Measurements from ENCODE around the gene SLC28A2. TPM values are rescaled to one million over a fixed set of nuclear protein-coding genes. Genes with fewer than 3 reads are reported as not detected.

Gene SLC28A2
- total RNA-seq, 1 donor, result not detected

- Histone ChIP-seq H3K27ac (ENCODE audit: low read depth, low read length) (no peak overlapping the region), H2AFZ (ENCODE audit: low read length) (no peak overlapping the region), H3K4me2 (ENCODE audit: insufficient read depth, low read length) (no peak overlapping the region), H3K4me3 (ENCODE audit: insufficient read depth, low read length) (no peak overlapping the region), H3K27me3 (ENCODE audit: insufficient read depth, low read length) (peaks cover 3% of the 10 kb centered on the region), H3K4me1 (ENCODE audit: insufficient read depth, low read length) (no peaks in the 10 kb centered on the region), H3K9me3 (ENCODE audit: low read depth, low read length) (no peaks in the 10 kb centered on the region), H3K36me3 (ENCODE audit: insufficient read depth, low read length) (no peaks in the 10 kb centered on the region), H3K79me2 (ENCODE audit: insufficient read depth, low read length) (no peaks in the 10 kb centered on the region), H4K20me1 (ENCODE audit: insufficient read depth, low read length) (no peaks in the 10 kb centered on the region)
- no peak for DNase-seq (ENCODE audit: insufficient read length, low spot score, missing footprints)
- no peak for TF ChIP-seq CTCF (IDR thresholded peaks at IDR 0.05; ENCODE audit: extremely low read depth, low read depth, low read length)
Measured at GRCh38 chr15:45228931-45229330, 23.1 kb upstream of the SLC28A2 start.

- Histone ChIP-seq H3K9me3 (ENCODE audit: low read depth, low read length) (no peaks in the 10 kb centered on the region), H2AFZ (ENCODE audit: low read length) (no peak overlapping the region), H3K27me3 (ENCODE audit: insufficient read depth, low read length) (no peaks in the 10 kb centered on the region), H3K4me3 (ENCODE audit: insufficient read depth, low read length) (no peak overlapping the region), H3K36me3 (ENCODE audit: insufficient read depth, low read length) (no peaks in the 10 kb centered on the region), H3K79me2 (ENCODE audit: insufficient read depth, low read length) (no peaks in the 10 kb centered on the region), H3K4me2 (ENCODE audit: insufficient read depth, low read length) (no peak overlapping the region), H3K4me1 (ENCODE audit: insufficient read depth, low read length) (no peaks in the 10 kb centered on the region), H4K20me1 (ENCODE audit: insufficient read depth, low read length) (no peaks in the 10 kb centered on the region), H3K27ac (ENCODE audit: low read depth, low read length) (no peak overlapping the region)
- TF ChIP-seq CTCF (IDR thresholded peaks at IDR 0.05; ENCODE audit: extremely low read depth, low read depth, low read length), result no peak
- no peak for DNase-seq (ENCODE audit: insufficient read length, low spot score, missing footprints)
Measured at GRCh38 chr15:45230245-45230965, 21.6 kb upstream of the SLC28A2 start.

DNA sequence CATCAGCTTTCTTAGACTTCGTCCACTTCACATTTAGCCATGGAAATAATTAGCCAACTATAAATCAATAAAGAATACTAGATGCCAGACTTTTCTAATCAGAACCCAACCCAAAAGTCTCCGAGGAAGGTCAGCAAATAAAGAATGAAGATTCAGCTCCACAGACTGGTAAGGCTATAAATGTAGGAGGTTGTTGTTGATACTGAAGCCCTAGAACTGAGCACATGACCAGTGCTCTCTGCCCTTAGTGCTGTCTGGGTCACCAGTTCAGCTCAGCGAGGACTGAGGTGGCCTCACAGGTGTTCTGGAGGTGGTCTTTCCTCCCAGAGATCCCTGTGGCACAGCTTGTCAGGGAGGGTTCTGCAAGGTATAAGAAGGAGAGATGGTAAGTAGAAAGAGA lies 20.9 kb upstream of the SLC28A2 start:
- Histone ChIP-seq H3K4me2 (ENCODE audit: insufficient read depth, low read length) (no peak overlapping the region), H3K79me2 (ENCODE audit: insufficient read depth, low read length) (no peaks in the 10 kb centered on the region), H3K4me3 (ENCODE audit: insufficient read depth, low read length) (no peak overlapping the region), H3K4me1 (ENCODE audit: insufficient read depth, low read length) (no peaks in the 10 kb centered on the region), H3K27ac (ENCODE audit: low read depth, low read length) (no peak overlapping the region), H3K9me3 (ENCODE audit: low read depth, low read length) (no peaks in the 10 kb centered on the region), H4K20me1 (ENCODE audit: insufficient read depth, low read length) (no peaks in the 10 kb centered on the region), H2AFZ (ENCODE audit: low read length) (no peak overlapping the region), H3K36me3 (ENCODE audit: insufficient read depth, low read length) (no peaks in the 10 kb centered on the region), H3K27me3 (ENCODE audit: insufficient read depth, low read length) (no peaks in the 10 kb centered on the region)
- TF ChIP-seq CTCF (IDR thresholded peaks at IDR 0.05; ENCODE audit: extremely low read depth, low read depth, low read length), result no peak
- no peak for DNase-seq (ENCODE audit: insufficient read length, low spot score, missing footprints)

DNA sequence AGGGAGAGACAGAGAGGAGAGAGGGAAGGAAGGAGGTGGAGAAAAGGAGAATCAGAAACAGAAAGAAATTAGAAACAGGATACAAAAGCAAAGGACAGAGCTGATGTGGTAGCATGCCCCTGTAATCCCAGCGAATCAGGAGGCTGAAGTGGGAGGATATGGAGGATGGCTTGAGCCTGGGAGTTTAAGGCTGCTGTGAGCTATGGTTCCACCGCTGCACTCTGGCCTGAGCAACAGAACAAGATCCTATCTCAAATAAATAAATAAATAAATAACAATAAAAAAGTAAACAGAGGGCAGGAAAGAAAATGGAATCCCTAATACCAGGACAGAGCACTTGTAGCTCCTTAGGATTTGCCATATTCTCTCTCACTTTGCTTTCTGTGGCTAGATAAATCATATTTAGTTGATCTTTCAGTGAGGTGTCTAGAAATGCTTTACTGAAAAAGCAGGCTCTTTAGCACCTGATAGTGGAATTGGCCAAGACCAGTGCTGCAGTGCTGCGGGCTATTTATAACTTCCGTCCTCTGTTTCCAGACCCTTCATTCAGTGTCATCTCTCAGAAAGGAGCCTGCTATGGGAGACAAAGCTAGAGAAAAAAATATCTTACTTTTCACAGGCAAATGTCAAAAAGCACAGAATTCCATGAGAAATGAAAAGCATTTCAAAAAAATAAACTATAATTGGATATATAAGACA lies 20.0 kb upstream of the SLC28A2 start:
- H3K9me3 ChIP-seq (ENCODE audit: low read depth, low read length), result no peaks in the 10 kb centered on the region
- no peak overlapping the region for H3K27ac ChIP-seq (ENCODE audit: low read depth, low read length)
- TF ChIP-seq CTCF (IDR thresholded peaks at IDR 0.05; ENCODE audit: extremely low read depth, low read depth, low read length), result no peak
- no peaks in the 10 kb centered on the region for H3K36me3 ChIP-seq (ENCODE audit: insufficient read depth, low read length)
- H3K4me1 ChIP-seq (ENCODE audit: insufficient read depth, low read length), result no peaks in the 10 kb centered on the region
- DNase-seq (ENCODE audit: insufficient read length, low spot score, missing footprints), result no peak
- H3K4me3 ChIP-seq (ENCODE audit: insufficient read depth, low read length), result no peak overlapping the region
- H4K20me1 ChIP-seq (ENCODE audit: insufficient read depth, low read length), result no peaks in the 10 kb centered on the region
- H3K79me2 ChIP-seq (ENCODE audit: insufficient read depth, low read length), result no peaks in the 10 kb centered on the region
- no peak overlapping the region for H2AFZ ChIP-seq (ENCODE audit: low read length)
- no peaks in the 10 kb centered on the region for H3K27me3 ChIP-seq (ENCODE audit: insufficient read depth, low read length)
- H3K4me2 ChIP-seq (ENCODE audit: insufficient read depth, low read length), result no peak overlapping the region
